HG03571 (cell line): ENCODE measurements around the gene TCAP.

Experiments
- ATAC-seq: cut with Tn5 transposase; IDR thresholded peaks from one replicate; pipeline ENCODE4 v1.9.1; 2021; ENCODE audit not compliant: unreplicated experiment

TCAP gene

DNA sequence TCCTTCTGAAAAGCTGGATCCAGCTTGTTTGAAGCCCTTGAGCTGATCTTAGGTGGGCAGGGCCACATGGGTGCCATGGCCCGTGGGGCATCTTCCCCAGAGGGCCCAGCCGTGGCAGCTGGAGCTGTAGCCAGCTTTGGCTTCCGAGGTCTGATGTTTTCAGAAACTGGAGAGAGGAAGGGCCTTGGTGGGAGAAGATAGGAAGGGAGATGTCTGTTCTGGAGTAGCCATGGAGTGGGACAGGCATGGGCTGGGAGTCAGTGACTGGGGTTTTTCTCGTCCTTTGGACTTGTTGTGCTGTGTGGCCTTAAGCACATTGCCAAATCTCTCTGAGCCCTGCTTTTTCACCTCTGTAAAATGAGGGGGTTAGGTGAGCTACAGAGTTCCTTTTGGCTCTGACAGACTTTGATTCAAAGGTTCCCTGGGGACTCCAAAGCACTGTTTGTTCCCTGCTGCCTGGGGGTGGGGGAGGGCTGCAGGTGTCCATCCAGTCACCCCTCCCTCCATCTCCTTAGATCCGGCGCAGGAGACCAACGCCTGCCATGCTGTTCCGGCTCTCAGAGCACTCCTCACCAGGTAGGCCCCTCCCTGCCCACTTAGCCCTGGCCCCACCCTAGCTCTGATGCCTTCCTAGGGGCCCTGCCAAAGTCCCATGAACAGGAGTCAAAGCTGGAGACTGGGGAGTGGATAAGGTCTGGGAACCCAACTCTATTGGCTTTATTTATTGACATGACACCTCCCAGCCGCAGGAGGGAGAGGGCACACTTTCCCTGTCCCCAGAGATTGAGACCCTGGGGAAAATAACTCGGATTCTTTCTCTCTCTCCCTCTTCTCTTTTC is 36.3 kb upstream of the TCAP start:
- ATAC-seq = no peak

DNA sequence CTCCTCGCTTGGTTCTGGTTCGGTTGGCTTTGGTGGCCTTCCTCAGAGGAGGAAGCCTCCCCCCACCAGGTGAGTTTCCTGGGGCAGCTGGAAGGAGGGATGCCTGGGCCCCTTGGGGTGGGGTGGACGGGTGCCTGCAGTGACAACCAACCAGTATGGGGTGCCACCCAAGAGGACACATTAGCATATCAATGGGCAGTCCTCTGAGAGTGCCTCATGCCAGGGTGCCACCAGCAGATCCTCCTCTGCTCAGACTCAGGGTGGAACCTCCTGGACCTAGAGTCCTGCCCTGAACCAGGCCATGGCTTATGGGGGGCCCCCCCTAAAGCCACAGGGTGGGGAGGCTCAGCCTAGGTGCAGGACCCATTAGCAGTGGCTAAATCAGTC is 35.7 kb upstream of the TCAP start:
- no peak for ATAC-seq

- no peak for ATAC-seq
These were observed 35.3 kb upstream of the TCAP start for GRCh38 chr17:39629898-39630297.

DNA sequence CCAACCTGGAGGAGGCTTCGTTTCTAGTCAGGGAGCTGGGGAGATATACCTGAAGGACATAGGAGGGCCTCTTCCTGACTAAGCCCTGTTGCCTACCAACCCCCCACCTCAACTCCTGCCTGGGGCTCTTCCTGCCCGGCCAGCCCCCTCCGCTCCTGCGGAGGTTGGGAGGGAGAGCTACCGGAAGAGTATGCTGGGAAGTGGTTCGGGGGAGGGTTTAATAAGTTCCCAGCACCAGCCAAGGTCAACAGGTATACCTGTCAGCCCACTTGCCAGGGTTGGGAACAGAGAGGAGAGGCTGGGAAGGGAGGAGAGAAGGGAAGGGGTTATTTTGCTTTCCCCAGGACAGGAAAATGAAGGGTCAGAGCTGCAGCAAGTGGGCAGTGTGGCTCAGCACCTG is 33.7 kb upstream of the TCAP start:
- ATAC-seq = no peak

- ATAC-seq = no peak
These were observed 32.8 kb upstream of the TCAP start for GRCh38 chr17:39632153-39632941.

DNA sequence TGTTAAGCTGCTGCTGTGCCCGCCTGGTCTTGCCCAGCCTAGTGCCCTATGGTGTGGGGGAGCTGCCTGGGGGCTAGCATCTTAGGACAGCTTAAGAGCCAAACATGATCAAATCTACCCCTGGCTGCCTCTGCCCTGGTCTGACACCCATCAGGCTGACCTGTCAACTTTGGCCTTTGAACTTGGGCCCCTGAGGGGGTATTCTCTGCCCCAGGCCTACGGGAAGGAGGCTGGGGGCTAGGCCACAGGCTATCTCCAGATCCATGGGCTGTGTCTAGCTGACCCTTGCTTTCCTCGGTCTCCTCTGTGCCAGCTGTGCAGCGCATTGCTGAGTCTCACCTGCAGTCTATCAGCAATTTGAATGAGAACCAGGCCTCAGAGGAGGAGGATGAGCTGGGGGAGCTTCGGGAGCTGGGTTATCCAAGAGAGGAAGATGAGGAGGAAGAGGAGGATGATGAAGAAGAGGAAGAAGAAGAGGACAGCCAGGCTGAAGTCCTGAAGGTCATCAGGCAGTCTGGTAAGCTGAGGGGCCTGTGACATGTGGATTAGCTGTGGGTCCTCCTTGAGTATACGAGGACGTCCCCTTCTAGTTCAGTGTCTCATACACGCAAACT is 31.5 kb upstream of the TCAP start:
- ATAC-seq = no peak

- no peak for ATAC-seq
These were observed 30.7 kb upstream of the TCAP start for GRCh38 chr17:39634384-39634871.

GRCh38 chr17:39635614-39636176 is 29.5 kb upstream of the TCAP start:
- ATAC-seq = no peak

DNA sequence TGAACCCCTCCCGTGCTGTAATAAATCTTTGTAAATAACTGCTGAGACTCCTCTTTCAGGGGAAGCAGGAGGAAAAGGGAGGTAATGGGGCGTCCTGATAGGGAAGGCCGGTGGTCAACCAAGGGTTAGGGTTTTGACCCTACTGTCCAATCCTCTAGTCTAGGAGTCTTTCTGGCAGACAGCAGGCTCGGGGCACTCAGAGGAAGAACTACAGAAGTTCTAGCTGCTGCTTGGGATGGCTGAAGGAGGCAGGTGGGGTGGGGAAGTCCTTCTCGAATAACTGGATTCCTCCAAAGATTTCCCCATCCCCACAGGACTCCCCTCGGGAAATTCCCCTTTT is 28.6 kb upstream of the TCAP start:
- no peak for ATAC-seq

GRCh38 chr17:39636927-39637736 is 28.0 kb upstream of the TCAP start, which contains the start of gene STARD3:
TSS of gene STARD3 (plus strand) at chr17:39637144. CDS start at chr17:39653532, 16,388 bp downstream.
- ATAC-seq = peak; percentile 70

- no peak for ATAC-seq
These were observed 26.8 kb upstream of the TCAP start for GRCh38 chr17:39638317-39638716.

- ATAC-seq = no peak
These were observed 26.1 kb upstream of the TCAP start for GRCh38 chr17:39639043-39639442.

DNA sequence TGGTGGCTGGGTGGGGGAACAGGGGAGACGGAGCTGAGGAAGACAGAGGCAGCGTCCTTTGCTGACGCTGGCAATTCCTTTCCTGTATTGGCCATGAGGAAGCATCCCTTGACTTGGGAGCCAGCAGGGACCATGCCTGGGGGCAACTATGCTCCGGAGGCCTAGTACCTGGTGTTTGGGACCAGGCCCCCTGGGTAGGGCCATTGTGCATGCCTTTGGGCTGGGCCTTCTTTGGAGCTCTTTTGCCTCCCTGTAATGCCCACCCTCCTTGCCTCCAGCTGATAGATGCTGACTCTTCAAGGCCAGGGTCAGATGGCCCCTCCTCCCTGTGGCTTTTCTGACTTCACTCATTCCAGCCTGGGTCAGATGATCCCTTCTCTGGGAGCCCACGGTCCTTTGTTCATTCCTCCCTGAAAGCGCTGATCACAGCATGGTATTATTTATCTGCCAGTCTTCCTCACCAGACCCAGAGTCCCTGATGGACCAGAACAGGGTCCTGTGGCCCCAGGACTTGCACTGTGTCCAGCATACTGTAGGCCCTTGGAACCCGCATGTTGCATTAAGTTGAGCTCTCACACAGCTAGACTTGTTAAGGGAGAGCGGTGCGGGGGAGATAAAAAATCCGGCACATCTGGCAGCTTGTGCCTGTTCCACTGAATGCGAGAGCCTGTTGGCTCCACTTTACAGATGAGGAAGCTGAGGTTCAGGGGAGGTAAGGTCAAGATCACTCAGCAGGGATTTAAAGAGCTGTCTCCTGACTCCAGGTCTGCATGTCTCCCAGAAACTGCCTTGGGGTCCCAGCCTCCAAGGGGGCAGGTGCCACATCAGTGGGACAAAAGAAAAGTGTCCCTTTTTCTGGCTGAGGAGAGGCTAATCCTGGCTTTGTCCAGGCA is 25.3 kb upstream of the TCAP start:
- ATAC-seq = no peak

- no peak for ATAC-seq
These were observed 24.5 kb upstream of the TCAP start for GRCh38 chr17:39640591-39641031.

DNA sequence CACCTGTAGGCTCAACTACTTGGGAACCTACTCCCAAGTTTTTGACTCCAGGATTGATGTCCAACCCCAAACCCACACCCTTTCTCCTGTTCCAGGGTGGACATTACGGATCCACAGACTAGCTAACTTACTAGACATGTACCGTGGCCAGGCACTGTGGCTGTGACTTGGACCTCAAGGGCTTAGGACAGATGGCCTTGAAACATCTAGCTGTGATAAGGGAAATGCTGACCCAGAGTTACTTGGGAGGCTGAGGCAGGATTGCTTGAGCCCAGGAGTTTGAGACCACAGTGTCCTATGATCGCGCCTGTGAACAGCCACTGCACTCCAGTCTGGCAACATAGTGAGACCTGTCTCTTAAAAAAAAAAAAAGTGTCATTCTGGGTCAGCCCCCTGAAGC is 24.1 kb upstream of the TCAP start:
- ATAC-seq = no peak

DNA sequence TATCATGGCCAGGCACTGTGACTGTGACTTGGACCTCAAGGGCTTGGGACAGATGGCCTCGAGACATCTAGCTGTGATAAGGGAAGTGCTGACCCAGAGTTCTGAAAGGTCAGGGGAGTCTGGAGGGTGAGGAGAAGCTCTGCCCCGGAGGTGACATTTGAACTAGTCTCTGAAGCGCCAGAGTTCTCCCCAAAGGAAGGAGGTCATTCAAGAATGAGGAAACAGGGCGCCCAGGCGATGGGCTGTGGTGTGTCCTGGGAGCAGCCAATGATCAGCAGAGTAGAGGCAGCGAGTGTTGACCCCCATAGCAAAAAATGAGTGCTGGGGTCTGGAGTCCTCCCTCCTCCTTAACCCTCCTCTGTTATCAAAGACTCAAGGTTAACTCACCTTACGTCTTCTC is 23.3 kb upstream of the TCAP start:
- ATAC-seq = no peak

- ATAC-seq = no peak
These were observed 22.7 kb upstream of the TCAP start for GRCh38 chr17:39642291-39643074.

DNA sequence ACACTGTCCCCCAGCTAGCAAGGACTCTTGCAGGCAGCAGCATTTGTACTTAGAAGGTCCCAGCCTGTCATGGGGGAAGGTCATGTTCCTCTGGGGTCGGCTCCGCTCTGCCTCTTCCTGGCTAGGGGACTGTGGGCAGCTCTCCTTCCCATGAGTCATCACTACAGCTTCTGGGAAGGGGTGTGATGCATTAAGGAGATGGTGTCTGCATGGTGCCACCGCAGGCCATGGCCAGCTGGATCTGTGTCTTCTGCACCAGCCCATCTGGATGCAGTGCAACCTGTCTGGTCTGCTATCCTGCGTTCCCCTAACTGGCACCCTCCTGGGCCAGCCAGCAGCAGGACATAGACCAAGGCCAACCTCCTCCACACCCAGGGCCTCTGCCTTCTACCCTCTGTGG is 21.9 kb upstream of the TCAP start:
- ATAC-seq = no peak

- ATAC-seq = no peak
These were observed 17.9 kb upstream of the TCAP start for GRCh38 chr17:39647256-39647655.
